ENCODE results near the gene CTBP2.
A peak's percentile ranks its signal among the peaks of the same experiment; 100 is the strongest.
"Not testable (repeated sequence)": the region's sequence is repeated elsewhere in the genome, so short reads cannot be mapped to it uniquely, and the experiment has no call there.

The CTBP2 gene

DNA sequence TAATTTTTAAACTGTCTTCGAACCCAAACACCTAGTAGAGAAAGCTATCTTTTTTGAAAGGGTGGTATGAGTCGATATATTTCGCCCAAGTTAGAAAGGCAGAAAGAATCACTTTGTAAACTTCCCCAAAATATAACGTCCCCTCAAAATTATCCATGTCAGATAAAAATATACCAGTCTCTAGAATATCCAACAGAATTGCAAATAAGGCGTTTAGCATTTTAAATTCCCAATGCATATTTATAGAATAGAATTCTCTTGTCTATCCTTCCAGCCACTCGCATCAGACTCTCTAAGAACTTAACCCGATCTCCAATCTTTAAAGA, 2.1 kb downstream of the CTBP2 start:
- DNase-seq = no peak

DNA sequence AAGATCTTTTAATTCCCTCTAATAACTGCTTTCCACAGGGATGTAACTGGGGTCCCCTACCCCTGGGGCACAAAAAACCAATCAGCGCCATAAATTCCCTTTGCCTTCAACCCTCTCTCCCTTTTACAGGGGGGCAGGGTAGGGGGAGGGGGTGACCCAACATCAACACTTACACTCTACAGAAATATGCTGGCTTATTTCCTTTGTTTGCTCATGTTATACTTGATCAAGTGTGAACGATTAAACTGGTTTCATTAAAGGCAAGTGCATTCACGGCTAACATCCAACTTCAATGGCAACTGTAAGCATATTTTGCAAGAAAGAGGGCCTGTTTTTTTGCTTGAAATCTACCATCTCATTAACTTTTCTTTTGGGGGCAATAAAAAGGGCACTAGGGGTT, 2.9 kb downstream of the CTBP2 start:
- DNase-seq = no peak

GRCh38 chr10:125156739-125157480, 3.5 kb downstream of the CTBP2 start:
- DNase-seq = no peak

GRCh38 chr10:125156196-125156595, 4.2 kb downstream of the CTBP2 start:
- DNase-seq = no peak

DNA sequence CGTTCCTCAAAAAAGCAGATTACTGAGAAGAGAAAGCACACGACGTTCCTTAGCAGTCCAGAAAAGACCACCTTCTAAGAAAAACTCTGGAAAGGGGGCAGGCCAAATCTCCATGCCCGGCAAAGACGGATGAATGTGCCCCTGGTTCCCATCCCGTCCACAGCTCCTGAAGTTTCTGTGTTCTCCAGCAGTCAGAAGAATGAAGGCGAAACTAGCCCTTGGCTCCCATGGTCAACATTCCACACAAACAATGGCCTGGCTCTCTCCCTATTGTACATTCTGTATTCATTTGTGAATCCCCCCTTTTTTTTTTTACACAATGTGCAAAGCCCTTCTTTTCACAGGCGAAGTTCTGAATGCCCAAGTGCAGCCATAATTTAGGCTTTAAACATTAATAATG, 5.3 kb downstream of the CTBP2 start:
- no peak for DNase-seq

DNA sequence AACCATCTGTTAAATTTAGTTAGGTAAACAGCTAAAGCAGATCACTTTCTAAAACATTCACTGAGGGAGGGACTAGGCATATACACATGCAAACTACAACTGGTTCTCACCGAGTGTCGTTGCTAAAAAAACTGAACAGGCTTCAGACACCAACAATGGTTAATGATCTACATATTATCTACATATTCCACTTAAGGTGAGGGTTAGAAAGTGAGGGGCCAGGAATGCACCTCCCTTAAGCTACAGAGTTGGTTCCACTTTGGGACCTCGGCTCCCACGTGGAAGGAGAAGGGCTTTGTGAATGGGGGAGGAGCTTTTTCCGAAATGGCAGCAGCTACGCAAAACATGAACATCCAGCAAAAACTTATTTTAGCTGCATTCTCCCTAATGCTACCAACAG, 5.8 kb downstream of the CTBP2 start:
- DNase-seq = no peak

- no peak for DNase-seq
Observed at GRCh38 chr10:125153703-125154490, 6.5 kb downstream of the CTBP2 start.

DNA sequence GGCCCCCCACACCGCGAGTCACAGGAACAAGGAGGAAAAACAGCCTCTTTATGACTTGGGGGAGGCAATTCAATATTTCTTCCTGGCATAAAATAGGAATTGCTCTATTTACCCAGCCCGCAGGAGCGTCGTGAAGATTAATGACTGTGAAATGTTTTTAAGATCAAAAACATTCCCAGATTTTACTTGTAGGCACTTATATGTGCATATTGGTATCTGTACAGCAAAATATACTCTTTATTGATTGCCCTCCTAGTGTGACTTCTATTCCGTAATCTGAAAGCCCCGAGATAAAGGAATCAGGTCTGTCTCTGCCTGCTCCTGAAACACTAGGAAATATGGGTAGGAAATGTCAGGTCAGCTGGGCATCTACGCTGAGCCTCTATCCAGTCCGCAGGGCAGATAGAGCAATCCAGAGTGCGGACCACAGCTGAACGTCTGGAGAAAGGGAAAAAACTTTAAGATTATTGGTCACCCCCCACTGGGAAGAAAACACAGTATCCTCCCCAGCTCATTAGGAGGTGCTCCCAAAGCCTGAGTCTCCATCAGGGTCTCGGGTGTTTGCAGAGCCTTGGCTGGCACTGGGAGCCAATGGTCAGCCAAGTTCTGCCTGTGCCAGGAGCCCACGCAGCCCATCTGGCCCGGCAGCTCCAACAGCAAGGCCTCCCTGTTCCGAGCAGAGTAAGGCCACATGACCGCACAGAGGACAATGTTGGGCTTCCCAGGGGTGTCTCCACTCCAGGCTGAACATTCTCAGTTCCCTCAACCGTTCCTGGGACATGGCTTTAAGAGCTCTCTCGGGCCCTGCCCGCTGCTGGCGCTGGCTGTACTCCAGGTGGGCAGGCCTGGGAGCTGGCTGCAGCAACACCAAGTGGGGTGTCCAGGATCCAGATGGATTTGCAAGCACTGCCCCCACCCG, 7.7 kb downstream of the CTBP2 start:
- no peak for DNase-seq

- DNase-seq = no peak
Observed at GRCh38 chr10:125151553-125152449, 8.6 kb downstream of the CTBP2 start.

DNA sequence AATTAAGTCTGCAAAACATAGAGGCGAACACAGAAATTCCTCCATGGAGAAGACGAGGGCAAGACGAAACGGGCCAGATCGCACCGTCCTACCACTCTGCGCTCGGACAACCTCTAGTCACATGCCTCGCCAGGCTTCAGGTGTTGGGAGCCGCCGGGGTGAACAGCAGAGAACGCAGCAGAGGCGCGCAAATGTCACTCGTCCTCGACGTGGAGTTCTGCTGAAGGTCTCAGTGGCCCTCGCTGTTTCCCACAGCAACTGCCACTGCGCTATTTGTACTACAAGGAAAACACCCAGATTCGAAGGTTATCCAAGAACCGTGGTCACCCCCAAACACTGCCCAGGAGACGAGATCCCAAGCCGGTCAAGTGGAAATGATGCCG, 9.2 kb downstream of the CTBP2 start:
- no peak for DNase-seq

DNA sequence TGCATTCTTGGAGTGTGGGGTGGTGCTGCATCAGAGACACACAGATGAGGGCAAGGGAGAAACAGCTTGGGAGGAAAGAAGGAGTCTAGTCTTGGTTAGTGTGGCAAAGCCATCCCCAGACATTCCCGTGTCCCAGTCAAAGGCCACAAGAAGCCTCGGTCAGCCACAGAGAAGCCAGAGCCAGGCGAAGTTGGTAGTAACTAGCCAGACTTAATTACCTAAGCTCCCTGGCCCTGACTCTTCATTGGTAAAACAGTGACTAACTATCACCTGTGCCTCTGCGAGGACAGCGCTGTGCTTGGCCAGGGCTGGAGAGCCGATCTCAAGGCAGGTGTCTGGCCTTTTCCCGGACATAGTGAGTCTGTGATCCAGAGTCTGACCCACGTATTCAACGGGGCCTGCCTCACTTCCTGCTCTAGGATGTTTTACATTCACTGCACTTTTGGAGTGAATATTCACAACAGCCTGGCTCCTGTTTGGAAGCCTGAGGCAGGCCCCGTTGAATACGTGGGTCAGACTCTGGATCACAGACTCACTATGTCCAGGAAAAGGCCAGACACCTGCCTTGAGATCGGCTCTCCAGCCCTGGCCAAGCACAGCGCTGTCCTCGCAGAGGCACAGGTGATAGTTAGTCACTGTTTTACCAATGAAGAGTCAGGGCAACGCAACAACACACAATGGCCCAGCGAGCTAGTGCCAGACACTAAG, 9.8 kb downstream of the CTBP2 start:
- DNase-seq = not testable (repeated sequence)

- DNase-seq = no peak
Observed at GRCh38 chr10:125149680-125150047, 10.7 kb downstream of the CTBP2 start.

GRCh38 chr10:125149036-125149679, 11.2 kb downstream of the CTBP2 start:
- DNase-seq = no peak

- DNase-seq = no peak
Observed at GRCh38 chr10:125148528-125148927, 11.8 kb downstream of the CTBP2 start.

DNA sequence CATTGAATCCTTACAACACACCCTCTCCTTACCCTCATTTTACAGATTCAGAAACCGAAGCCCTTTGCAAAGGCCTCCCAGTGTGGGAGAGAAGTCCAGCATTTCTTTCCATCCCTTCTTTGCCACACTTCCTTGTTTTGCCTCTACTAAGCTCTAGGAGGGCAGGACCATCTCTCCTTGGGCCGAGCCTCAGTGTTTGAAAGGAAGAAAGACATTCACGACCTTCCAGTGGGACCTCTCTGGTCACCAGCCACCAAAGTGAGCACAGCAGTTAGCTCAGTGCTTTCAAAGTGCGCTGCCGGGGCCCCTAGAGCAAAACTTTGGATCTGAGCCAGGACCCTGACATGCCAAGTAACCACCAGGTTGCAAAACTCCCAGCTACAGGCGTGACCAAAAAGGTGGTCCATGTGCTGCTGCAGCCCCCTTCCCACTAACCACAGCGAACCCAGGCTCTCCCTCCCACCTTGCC, 12.4 kb downstream of the CTBP2 start:
- no peak for DNase-seq

DNA sequence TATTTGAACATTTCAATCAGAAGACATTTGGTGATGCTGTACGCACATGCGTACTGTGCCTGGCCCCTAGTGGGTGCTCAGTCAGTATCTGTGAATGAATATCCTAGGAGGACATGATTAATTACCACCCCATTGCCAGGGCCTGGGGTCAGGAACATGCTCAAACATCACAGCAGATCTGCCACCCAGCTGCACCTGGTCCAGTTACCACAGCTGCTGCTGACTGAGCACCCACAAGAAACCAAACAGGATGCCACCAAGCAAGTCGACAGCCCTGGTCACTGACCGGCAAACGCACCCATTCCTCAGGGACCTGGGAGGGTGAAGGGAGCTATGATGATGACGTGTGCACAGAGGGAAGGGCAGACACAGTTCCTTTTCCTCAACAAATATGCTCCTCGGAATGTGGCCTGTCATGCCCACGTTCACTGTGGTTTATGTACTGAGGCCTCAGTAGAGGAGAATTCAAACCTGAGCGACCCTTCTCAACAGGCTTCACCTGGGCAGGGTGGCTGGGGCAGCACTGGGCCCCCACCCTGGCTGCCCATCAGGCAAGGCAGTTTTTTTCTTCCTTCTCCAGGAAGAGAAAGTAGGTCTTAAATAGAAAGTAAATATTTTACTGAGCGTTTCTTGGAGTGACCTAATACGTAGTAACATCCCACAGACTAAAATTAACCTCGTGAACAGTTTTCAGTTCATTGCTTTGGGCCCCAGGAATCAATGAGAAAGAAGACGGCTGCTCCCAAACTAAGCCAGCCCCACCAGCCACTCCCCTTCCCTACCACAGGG, 13.4 kb downstream of the CTBP2 start:
- DNase-seq = no peak

DNA sequence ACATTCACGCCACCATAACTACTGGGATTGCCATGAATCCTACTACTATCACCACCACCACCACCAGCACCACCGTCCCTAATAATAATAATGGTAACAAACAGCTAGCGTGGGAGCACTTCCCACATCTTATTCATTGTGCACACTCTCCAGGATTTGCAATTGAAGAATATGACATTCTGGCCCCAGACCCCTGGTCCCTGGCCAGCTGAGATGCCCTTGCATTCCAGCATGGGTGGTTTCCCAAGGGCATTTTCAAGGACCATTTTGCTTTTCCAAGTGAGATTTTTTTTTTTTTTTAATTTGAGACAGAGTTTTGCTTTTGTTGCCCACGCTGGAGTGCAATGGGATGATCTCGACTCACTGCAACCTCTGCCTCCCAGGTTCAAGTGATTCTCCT, 14.7 kb downstream of the CTBP2 start:
- DNase-seq = no peak

DNA sequence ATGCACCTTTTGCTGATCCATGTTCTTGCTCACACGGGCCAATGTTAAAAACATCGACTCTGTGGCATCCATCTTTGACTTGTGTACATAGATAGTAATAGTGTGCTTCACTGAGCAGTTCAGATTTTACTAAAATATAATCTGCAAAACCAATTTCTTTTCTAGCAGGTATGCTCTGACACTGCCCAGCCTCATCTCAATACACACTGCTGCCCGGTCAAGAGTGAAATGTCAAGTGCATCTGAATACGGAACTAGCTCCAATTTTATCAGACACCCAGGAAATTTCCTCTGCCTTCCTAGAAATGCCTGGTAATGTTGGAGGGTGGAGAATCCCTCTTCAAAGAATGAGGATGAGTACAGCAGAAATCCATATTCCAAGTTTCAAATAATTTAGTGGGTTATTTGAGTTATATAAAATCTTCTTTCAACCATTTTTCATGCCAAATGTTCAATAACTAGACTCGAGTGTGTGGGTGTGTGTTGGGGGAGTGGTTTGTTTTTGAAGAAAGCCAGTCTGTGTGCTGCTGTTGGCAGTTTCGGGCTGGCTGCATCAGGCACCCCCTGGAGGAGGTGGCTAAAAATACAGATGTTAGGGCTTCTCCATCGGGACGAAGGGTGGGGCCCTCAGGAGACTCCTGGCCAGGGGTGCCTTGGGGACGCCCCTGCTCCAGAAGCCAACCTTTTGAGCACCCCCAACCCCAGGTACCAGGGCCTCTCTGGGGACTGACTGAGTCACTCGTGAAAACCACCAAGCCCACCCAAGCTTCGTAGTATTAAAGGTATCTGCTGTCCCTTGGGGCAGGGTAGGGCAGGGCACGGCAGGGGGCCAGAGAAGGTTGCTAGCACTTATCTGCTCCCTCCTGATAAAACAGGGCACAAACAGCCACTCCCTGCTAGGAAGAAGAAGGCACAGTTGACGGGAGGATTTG, 15.4 kb downstream of the CTBP2 start:
- peak; percentile 33 for DNase-seq

GRCh38 chr10:125144206-125144605, 16.2 kb downstream of the CTBP2 start:
- no peak for DNase-seq
